Measurements from ENCODE around the gene SHISA8.

SHISA8 gene

GRCh38 chr22:41913842-41914534 is 886 bp downstream of the SHISA8 start:
- no peak for DNase-seq

GRCh38 chr22:41913040-41913719 is 1.7 kb downstream of the SHISA8 start:
- DNase-seq: no peak

- no peak for DNase-seq
Observed at GRCh38 chr22:41912338-41913039, 2.4 kb downstream of the SHISA8 start.

- no peak for DNase-seq
Observed at GRCh38 chr22:41911001-41911611, 3.8 kb downstream of the SHISA8 start.

GRCh38 chr22:41910050-41911000 is 4.5 kb downstream of the SHISA8 start:
- DNase-seq: no peak

GRCh38 chr22:41909310-41910049 is 5.4 kb downstream of the SHISA8 start:
- DNase-seq: no peak

- DNase-seq: no peak
Observed at GRCh38 chr22:41908411-41909309, 6.2 kb downstream of the SHISA8 start.

- no peak for DNase-seq
Observed at GRCh38 chr22:41907436-41908401, 7.2 kb downstream of the SHISA8 start.

GRCh38 chr22:41906822-41907221 is 8.1 kb downstream of the SHISA8 start:
- no peak for DNase-seq

GRCh38 chr22:41905411-41906202 is 9.3 kb downstream of the SHISA8 start:
- DNase-seq: no peak

GRCh38 chr22:41904450-41905410 is 10.1 kb downstream of the SHISA8 start:
- DNase-seq: no peak

- no peak for DNase-seq
Observed at GRCh38 chr22:41902932-41903421, 11.9 kb downstream of the SHISA8 start.

GRCh38 chr22:41902016-41902415 is 12.9 kb downstream of the SHISA8 start:
- DNase-seq: no peak

- no peak for DNase-seq
Observed at GRCh38 chr22:41900652-41901312, 14.1 kb downstream of the SHISA8 start.

- DNase-seq: no peak
Observed at GRCh38 chr22:41899992-41900651, 14.8 kb downstream of the SHISA8 start.

GRCh38 chr22:41899110-41899509 is 15.8 kb downstream of the SHISA8 start:
- DNase-seq: no peak

Measured in NCI-H226 (cell line).